Neural progenitor cell (in vitro differentiated cells): Measurements from ENCODE around the gene ATG16L1. TPM values are rescaled to one million over a fixed set of nuclear protein-coding genes. Genes with fewer than 3 reads are reported as not detected.
A peak's percentile ranks its signal among the peaks of the same experiment; 100 is the strongest.

Experiments
- DNase-seq: peaks from one replicate; pipeline ENCODE4 v3.0.0-alpha.2; 2016; ENCODE audit warnings: low spot score
- H2AFZ ChIP-seq: fragments of 200-600 bp; sonication (generic); replicated peaks from 2 replicates; pipeline ENCODE4 v1.6.1; 2016; ENCODE audit warnings: antibody characterized with exemption
- H3F3A ChIP-seq: fragments of 200-600 bp; sonication (generic); 2 replicates; pipeline ENCODE4 v1.6.1; 2016; ENCODE audit warnings: antibody characterized with exemption, low read depth
- H3K27ac ChIP-seq: fragments of 200-600 bp; sonication (generic); 2 replicates; pipeline ENCODE4 v1.5.1; 2016; ENCODE audit warnings: mild to moderate bottlenecking
- H3K27me3 ChIP-seq: fragments of 200-600 bp; sonication (generic); 2 replicates; pipeline ENCODE4 v1.6.1; 2016; ENCODE audit warnings: mild to moderate bottlenecking, moderate library complexity
- H3K36me3 ChIP-seq: fragments of 200-600 bp; sonication (generic); 2 replicates; pipeline ENCODE4 v1.5.1; 2016
- H3K4me1 ChIP-seq: fragments of 200-600 bp; sonication (generic); 2 replicates; pipeline ENCODE4 v1.6.1; 2016; ENCODE audit warnings: mixed run types
- H3K4me2 ChIP-seq: fragments of 200-600 bp; sonication (generic); 2 replicates; pipeline ENCODE4 v1.6.1; 2016
- H3K4me3 ChIP-seq: fragments of 200-600 bp; sonication (generic); 2 replicates; pipeline ENCODE4 v1.5.1; 2016
- H3K79me2 ChIP-seq: fragments of 200-600 bp; sonication (generic); 2 replicates; pipeline ENCODE4 v1.6.1; 2016; ENCODE audit warnings: low read depth
- H3K9ac ChIP-seq: fragments of 200-600 bp; sonication (generic); 2 replicates; pipeline ENCODE4 v1.6.1; 2016
- H3K9me3 ChIP-seq: fragments of 200-600 bp; sonication (generic); 2 replicates; pipeline ENCODE4 v1.5.1; 2016; ENCODE audit warnings: low read depth
- H4K20me1 ChIP-seq: fragments of 200-600 bp; sonication (generic); 2 replicates; pipeline ENCODE4 v1.6.1; 2016; ENCODE audit warnings: low read depth
- H3K27ac Mint-ChIP-seq: 3 replicates; pipeline ENCODE4 v1.8.0; 2021; ENCODE audit warnings: mixed read lengths
- H3K27me3 Mint-ChIP-seq: 2 replicates; pipeline ENCODE4 v1.8.0; 2022; ENCODE audit warnings: low read depth, mild to moderate bottlenecking, inconsistent platforms, moderate library complexity, mixed read lengths; ENCODE audit not compliant: insufficient read depth
- H3K36me3 Mint-ChIP-seq: 3 replicates; pipeline ENCODE4 v1.8.0; 2021; ENCODE audit warnings: mixed read lengths
- H3K4me1 Mint-ChIP-seq: 3 replicates; pipeline ENCODE4 v1.8.0; 2021; ENCODE audit warnings: mixed read lengths
- H3K4me3 Mint-ChIP-seq: 3 replicates; pipeline ENCODE4 v1.8.0; 2021; ENCODE audit warnings: mild to moderate bottlenecking, moderate library complexity, mixed read lengths
- H3K9me3 Mint-ChIP-seq: 3 replicates; pipeline ENCODE4 v1.8.0; 2020; ENCODE audit warnings: mixed read lengths
- EZH2 ChIP-seq: fragments of 200-600 bp; sonication (generic); IDR thresholded peaks from 2 replicates; pipeline ENCODE4 v1.6.1; 2017; ENCODE audit warnings: antibody characterized with exemption, mild to moderate bottlenecking, moderate library complexity
- EZH2phosphoT487 ChIP-seq: fragments of 200-600 bp; sonication (generic); IDR thresholded peaks from 2 replicates; pipeline ENCODE4 v1.6.1; 2017; ENCODE audit warnings: antibody characterized with exemption
- total RNA-seq: library from RNA; depleted of rRNA; stranded (reverse); fragments of >200 nt; gene quantifications from 2 replicates; pipeline ENCODE4 v1.2.3, GENCODE V29; 2015; ENCODE audit warnings: low replicate concordance
- TF ChIP-seq, protein P1 (sequence below): fragments of 200-600 bp; sonication (generic); IDR thresholded peaks from 2 replicates; pipeline ENCODE4 v1.5.1; 2017; ENCODE audit warnings: antibody characterized with exemption, mild to moderate bottlenecking

Gene ATG16L1
- total RNA-seq, 1 donor from 2014 or later = 25.3 TPM

- Mint-ChIP-seq H3K9me3 (peaks cover 4% of the 10 kb centered on the region), H3K4me3 (peak overlapping the region; percentile 98), H3K27ac (no peak overlapping the region), H3K36me3 (peaks cover 3% of the 10 kb centered on the region), H3K27me3 (peaks cover 4% of the 10 kb centered on the region), H3K4me1 (peaks cover 10% of the 10 kb centered on the region)
- DNase-seq = peak; percentile 38
- Histone ChIP-seq H3K9ac (peak overlapping the region; percentile 87), H3K4me3 (peak overlapping the region; percentile 95), H4K20me1 (peaks cover 14% of the 10 kb centered on the region), H3K27me3 (no peaks in the 10 kb centered on the region), H3K4me2 (peak overlapping the region; percentile 94), H3K4me1 (peaks cover 5% of the 10 kb centered on the region), H3K36me3 (no peaks in the 10 kb centered on the region), H2AFZ (peak overlapping the region; percentile 63), H3K79me2 (peaks cover 43% of the 10 kb centered on the region), H3K27ac (no peak overlapping the region), H3F3A (peaks cover 4% of the 10 kb centered on the region), H3K9me3 (peaks cover 6% of the 10 kb centered on the region)
- TF ChIP-seq, protein P1, sequence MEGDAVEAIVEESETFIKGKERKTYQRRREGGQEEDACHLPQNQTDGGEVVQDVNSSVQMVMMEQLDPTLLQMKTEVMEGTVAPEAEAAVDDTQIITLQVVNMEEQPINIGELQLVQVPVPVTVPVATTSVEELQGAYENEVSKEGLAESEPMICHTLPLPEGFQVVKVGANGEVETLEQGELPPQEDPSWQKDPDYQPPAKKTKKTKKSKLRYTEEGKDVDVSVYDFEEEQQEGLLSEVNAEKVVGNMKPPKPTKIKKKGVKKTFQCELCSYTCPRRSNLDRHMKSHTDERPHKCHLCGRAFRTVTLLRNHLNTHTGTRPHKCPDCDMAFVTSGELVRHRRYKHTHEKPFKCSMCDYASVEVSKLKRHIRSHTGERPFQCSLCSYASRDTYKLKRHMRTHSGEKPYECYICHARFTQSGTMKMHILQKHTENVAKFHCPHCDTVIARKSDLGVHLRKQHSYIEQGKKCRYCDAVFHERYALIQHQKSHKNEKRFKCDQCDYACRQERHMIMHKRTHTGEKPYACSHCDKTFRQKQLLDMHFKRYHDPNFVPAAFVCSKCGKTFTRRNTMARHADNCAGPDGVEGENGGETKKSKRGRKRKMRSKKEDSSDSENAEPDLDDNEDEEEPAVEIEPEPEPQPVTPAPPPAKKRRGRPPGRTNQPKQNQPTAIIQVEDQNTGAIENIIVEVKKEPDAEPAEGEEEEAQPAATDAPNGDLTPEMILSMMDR = no peak
- TF ChIP-seq EZH2 = no peak
- TF ChIP-seq EZH2phosphoT487 = no peak
Observed at GRCh38 chr2:233252227-233252626, 754 bp downstream of the ATG16L1 start.

GRCh38 chr2:233255151-233255550, 3.7 kb downstream of the ATG16L1 start:
- Histone ChIP-seq H3K79me2 (peaks cover 43% of the 10 kb centered on the region), H3K9ac (no peak overlapping the region), H3K27ac (no peak overlapping the region), H3K36me3 (no peaks in the 10 kb centered on the region), H2AFZ (no peak overlapping the region), H3K4me1 (peaks cover 5% of the 10 kb centered on the region), H3F3A (peaks cover 4% of the 10 kb centered on the region), H3K4me3 (no peak overlapping the region), H3K9me3 (peaks cover 6% of the 10 kb centered on the region), H3K27me3 (no peaks in the 10 kb centered on the region), H4K20me1 (peaks cover 14% of the 10 kb centered on the region), H3K4me2 (no peak overlapping the region)
- TF ChIP-seq, protein P1 = no peak
- no peak for TF ChIP-seq EZH2phosphoT487
- no peak for TF ChIP-seq EZH2
- Mint-ChIP-seq H3K27me3 (peaks cover 4% of the 10 kb centered on the region), H3K36me3 (peaks cover 12% of the 10 kb centered on the region), H3K9me3 (peaks cover 4% of the 10 kb centered on the region), H3K27ac (no peak overlapping the region), H3K4me3 (peak overlapping the region; percentile 28), H3K4me1 (peaks cover 10% of the 10 kb centered on the region)
- no peak for DNase-seq

DNA sequence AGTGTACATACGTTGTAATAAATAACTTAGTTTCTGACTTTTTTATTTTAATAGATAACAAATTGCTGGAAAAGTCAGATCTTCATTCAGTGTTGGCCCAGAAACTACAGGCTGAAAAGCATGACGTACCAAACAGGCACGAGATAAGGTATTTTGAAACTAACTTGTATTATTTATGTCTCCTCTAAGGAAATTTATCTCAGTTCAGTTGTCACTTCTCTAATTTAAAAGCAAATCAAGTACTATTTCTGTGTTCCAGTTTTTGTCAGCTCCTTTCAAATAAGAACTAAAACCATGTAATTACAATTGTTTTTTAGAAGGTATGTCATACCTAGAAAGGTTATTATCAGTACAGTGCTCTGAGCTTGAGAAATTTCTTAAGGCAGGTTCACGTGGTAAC, 4.6 kb downstream of the ATG16L1 start:
- Mint-ChIP-seq H3K4me1 (peaks cover 10% of the 10 kb centered on the region), H3K27me3 (no peaks in the 10 kb centered on the region), H3K4me3 (no peak overlapping the region), H3K27ac (no peak overlapping the region), H3K36me3 (peaks cover 12% of the 10 kb centered on the region), H3K9me3 (no peaks in the 10 kb centered on the region)
- H3K27me3 ChIP-seq = no peaks in the 10 kb centered on the region
- no peak for DNase-seq
- peaks cover 5% of the 10 kb centered on the region for H3K4me1 ChIP-seq
- H3F3A ChIP-seq = peaks cover 4% of the 10 kb centered on the region
- H3K9me3 ChIP-seq = peaks cover 1% of the 10 kb centered on the region
- H2AFZ ChIP-seq = no peak overlapping the region
- no peak overlapping the region for H3K4me3 ChIP-seq
- H3K36me3 ChIP-seq = no peaks in the 10 kb centered on the region
- H3K9ac ChIP-seq = no peak overlapping the region
- H3K4me2 ChIP-seq = no peak overlapping the region
- no peak overlapping the region for H3K27ac ChIP-seq
- H4K20me1 ChIP-seq = peaks cover 14% of the 10 kb centered on the region
- no peak for TF ChIP-seq EZH2
- TF ChIP-seq, protein P1 = no peak
- TF ChIP-seq EZH2phosphoT487 = no peak
- H3K79me2 ChIP-seq = peaks cover 43% of the 10 kb centered on the region
